Measurements from ENCODE around the gene POU2F2. TPM values are rescaled to one million over a fixed set of nuclear protein-coding genes. Genes with fewer than 3 reads are reported as not detected.

POU2F2 gene
- polyA plus RNA-seq, 10 donors, result 1.5 to 3.0 (median 1.7) TPM

GRCh38 chr19:42155796-42156195, 23.6 kb upstream of the POU2F2 start:
- no peak for DNase-seq

GRCh38 chr19:42154471-42155323, 22.5 kb upstream of the POU2F2 start:
- no peak for DNase-seq

- no peak for DNase-seq
These were observed 21.6 kb upstream of the POU2F2 start for GRCh38 chr19:42153672-42154433.

GRCh38 chr19:42152910-42153671, 20.8 kb upstream of the POU2F2 start:
- no peak for DNase-seq

GRCh38 chr19:42151782-42152684, 19.8 kb upstream of the POU2F2 start:
- no peak for DNase-seq

- no peak for DNase-seq
These were observed 18.7 kb upstream of the POU2F2 start for GRCh38 chr19:42150911-42151361.

GRCh38 chr19:42150364-42150763, 18.1 kb upstream of the POU2F2 start:
- DNase-seq, result no peak

- no peak for DNase-seq
These were observed 17.4 kb upstream of the POU2F2 start for GRCh38 chr19:42149447-42150202.

GRCh38 chr19:42148266-42148665, 16.0 kb upstream of the POU2F2 start:
- DNase-seq, result no peak

- DNase-seq, result peak in 1 of 3 donors; percentile 48
These were observed 11.3 kb upstream of the POU2F2 start for GRCh38 chr19:42143341-42144234.

- peak; percentile 46 to 85 (median 78) for DNase-seq
These were observed 8.0 kb upstream of the POU2F2 start for GRCh38 chr19:42140125-42140754.

GRCh38 chr19:42134535-42135070, 2.4 kb upstream of the POU2F2 start:
- DNase-seq, result no peak

- DNase-seq, result peak in 2 of 3 donors; percentile 61 to 75
These were observed 744 bp upstream of the POU2F2 start for GRCh38 chr19:42132851-42133528.

GRCh38 chr19:42131149-42132029, 857 bp downstream of the POU2F2 start:
- no peak for DNase-seq

- no peak for DNase-seq
These were observed 2.0 kb downstream of the POU2F2 start for GRCh38 chr19:42130254-42130573.

GRCh38 chr19:42129399-42130253, 2.6 kb downstream of the POU2F2 start:
- peak; percentile 39 to 72 (median 59) for DNase-seq
